Cardiac muscle cell (in vitro differentiated cells and primary cell): ENCODE measurements around the gene PLEKHS1. TPM values are rescaled to one million over a fixed set of nuclear protein-coding genes. Genes with fewer than 3 reads are reported as not detected.
"Not testable (repeated sequence)": the region's sequence is repeated elsewhere in the genome, so short reads cannot be mapped to it uniquely, and the experiment has no call there.

ENCODE experiments used
- DNase-seq, 2 donors: peaks; one replicate each; pipeline versions ENCODE4 v3.0.0 to v3.0.0-alpha.2; 2010 to 2017; ENCODE audit warnings: low read depth in 1 of 2, low spot score in 1 of 2
- H3K27ac ChIP-seq: fragments of 200-600 bp; sonication (generic); 2 replicates; pipeline ENCODE4 v1.5.1; 2016
- H3K27me3 ChIP-seq: fragments of 200-600 bp; sonication (generic); 2 replicates; pipeline ENCODE4 v1.6.0; 2016; ENCODE audit warnings: control low read depth
- H3K36me3 ChIP-seq: fragments of 200-600 bp; sonication (generic); 2 replicates; pipeline ENCODE4 v1.5.1; 2016; ENCODE audit warnings: control low read depth
- H3K4me1 ChIP-seq: fragments of 200-600 bp; sonication (generic); 2 replicates; pipeline ENCODE4 v1.8.1; 2017; ENCODE audit warnings: low read depth, mild to moderate bottlenecking, mixed run types
- H3K4me3 ChIP-seq: fragments of 200-600 bp; sonication (generic); 2 replicates; pipeline ENCODE4 v1.5.1; 2016; ENCODE audit warnings: mild to moderate bottlenecking
- H3K9me3 ChIP-seq: fragments of 200-600 bp; sonication (generic); 2 replicates; pipeline ENCODE4 v1.5.1; 2017; ENCODE audit warnings: low read depth, mild to moderate bottlenecking, control low read depth
- polyA plus RNA-seq: library from polyadenylated mRNA; unstranded; fragments of >200 nt; fragmentation: Nextera tagmentation; extraction: Ambion mirVana; gene quantifications from 2 replicates; pipeline ENCODE4 v1.2.1, GENCODE V29; 2016
- total RNA-seq: library from RNA; depleted of rRNA; stranded (reverse); fragments of >200 nt; gene quantifications from 2 replicates; pipeline ENCODE4 v1.2.3, GENCODE V29; 2016
- TF ChIP-seq, protein P1 (sequence below): IDR thresholded peaks from 2 replicates; pipeline ENCODE4 v1.5.1; 2012; ENCODE audit warnings: low read depth, mild to moderate bottlenecking, low read length

Gene PLEKHS1
- total and polyA plus RNA-seq, 2 experiments from 2014 or later, result not detected

DNA sequence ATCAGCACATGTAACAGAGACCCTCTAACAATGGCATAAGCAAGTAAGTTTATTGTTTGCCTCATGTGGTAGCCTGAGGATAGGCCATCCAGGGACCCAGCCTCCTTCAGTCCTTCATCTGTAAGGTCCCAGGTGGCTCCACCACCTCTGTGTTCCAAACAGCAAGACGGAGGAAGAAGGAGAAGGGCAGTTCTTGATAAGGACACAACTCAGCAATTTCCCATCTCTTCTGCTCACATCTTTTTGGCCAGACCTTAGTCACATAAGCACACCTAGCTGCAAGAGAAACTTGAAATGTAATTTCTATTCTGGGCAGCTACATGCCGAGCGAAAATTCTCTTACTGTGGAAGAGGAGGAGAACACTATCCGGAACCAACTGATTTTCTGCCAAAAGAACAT, 68.5 kb downstream of the PLEKHS1 start:
- TF ChIP-seq, protein P1, sequence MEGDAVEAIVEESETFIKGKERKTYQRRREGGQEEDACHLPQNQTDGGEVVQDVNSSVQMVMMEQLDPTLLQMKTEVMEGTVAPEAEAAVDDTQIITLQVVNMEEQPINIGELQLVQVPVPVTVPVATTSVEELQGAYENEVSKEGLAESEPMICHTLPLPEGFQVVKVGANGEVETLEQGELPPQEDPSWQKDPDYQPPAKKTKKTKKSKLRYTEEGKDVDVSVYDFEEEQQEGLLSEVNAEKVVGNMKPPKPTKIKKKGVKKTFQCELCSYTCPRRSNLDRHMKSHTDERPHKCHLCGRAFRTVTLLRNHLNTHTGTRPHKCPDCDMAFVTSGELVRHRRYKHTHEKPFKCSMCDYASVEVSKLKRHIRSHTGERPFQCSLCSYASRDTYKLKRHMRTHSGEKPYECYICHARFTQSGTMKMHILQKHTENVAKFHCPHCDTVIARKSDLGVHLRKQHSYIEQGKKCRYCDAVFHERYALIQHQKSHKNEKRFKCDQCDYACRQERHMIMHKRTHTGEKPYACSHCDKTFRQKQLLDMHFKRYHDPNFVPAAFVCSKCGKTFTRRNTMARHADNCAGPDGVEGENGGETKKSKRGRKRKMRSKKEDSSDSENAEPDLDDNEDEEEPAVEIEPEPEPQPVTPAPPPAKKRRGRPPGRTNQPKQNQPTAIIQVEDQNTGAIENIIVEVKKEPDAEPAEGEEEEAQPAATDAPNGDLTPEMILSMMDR, result no peak
- no peak overlapping the region for H3K27ac ChIP-seq
- H3K27me3 ChIP-seq, result no peaks in the 10 kb centered on the region
- no peak for DNase-seq
- no peaks in the 10 kb centered on the region for H3K9me3 ChIP-seq
- H3K4me1 ChIP-seq, result peaks cover 2% of the 10 kb centered on the region
- no peaks in the 10 kb centered on the region for H3K36me3 ChIP-seq
- no peak overlapping the region for H3K4me3 ChIP-seq

DNA sequence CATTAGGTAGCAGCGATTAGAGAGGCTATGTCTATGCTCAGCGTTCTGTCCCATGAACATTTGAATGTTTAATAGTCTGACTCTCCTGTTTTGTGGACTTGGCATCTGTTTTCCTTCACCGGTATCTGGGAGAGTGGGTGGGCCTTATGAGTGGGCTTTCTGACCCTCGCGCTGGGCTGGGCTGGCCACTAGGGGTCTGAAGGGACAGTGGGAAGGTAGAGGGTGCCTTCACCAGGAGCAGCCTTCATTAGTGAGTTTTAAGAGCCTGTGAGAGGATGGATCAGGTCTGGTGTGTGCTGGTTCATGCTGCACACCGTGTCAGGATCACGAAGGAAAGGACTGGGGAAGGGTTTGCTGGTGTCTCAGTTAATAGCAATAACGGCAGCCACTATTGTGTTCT, 69.0 kb downstream of the PLEKHS1 start:
- no peaks in the 10 kb centered on the region for H3K27me3 ChIP-seq
- no peak overlapping the region for H3K27ac ChIP-seq
- H3K9me3 ChIP-seq, result no peaks in the 10 kb centered on the region
- TF ChIP-seq, protein P1, result no peak
- H3K36me3 ChIP-seq, result no peaks in the 10 kb centered on the region
- peak in 1 of 2 donors; percentile 63 for DNase-seq
- peaks cover 2% of the 10 kb centered on the region for H3K4me1 ChIP-seq
- no peak overlapping the region for H3K4me3 ChIP-seq

DNA sequence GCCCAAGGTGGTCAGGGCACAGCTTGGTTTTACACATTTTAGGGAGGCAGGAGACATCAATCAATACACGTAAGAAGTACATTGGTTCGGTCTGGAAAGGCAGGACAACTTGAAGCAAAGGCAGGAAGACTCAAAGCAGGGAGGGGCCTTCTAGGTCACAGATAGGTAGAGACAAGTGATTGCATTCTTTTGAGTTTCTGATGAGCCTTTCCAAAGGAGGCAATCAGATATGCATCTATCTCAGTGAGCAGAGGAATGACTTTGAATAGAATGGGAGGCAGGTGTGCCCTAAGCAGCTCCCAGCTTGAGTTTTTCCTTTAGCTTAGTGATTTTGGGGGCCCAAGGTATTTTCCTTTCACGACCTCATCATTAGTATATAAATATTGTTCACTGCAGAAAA, 69.8 kb downstream of the PLEKHS1 start:
- H3K9me3 ChIP-seq, H3K27me3 ChIP-seq, H3K4me1 ChIP-seq, DNase-seq, H3K4me3 ChIP-seq, H3K27ac ChIP-seq, H3K36me3 ChIP-seq: not testable (repeated sequence)

DNA sequence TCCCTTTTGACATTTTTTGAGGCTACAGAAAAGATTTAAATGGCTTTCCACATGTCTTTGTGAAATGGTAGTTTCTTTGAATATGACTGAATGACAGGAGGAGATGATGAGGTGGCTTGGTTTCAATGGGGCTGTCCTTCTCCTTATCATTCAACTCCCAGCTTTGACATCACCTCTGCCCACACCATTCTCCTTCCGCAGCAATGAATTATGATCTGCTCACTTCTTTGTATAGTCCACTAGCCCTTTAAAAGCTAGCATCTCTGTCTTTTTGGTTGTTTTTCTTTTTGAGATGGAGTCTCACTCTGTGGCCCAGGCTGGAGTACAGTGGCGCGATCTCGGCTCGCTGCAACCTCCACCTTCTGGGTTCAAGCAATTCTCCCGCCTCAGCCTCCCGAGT, 70.7 kb downstream of the PLEKHS1 start:
- Histone ChIP-seq H3K27ac (no peak overlapping the region), H3K27me3 (no peaks in the 10 kb centered on the region), H3K4me1 (peaks cover 2% of the 10 kb centered on the region), H3K36me3 (no peaks in the 10 kb centered on the region), H3K4me3 (no peak overlapping the region), H3K9me3 (no peaks in the 10 kb centered on the region)
- TF ChIP-seq, protein P1, result no peak
- no peak for DNase-seq

DNA sequence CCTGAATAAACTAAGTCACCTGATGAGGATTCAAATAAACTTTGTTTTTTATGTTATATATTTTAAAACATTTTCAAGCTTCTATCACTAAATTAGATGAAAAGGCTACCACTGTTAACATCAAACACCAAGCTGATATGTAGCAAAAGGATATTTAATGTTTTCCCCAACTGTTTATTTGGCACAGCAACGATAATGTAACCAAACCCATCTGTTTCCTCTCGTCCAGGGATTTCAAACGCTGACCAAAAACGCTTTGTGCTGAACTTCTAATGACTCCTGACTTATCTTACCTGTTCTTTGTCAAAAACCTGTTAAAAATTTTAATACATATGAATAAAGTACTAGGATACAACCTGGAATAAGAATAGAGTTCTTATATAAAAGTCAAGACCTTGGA, 71.9 kb downstream of the PLEKHS1 start:
- TF ChIP-seq, protein P1, result no peak
- no peaks in the 10 kb centered on the region for H3K9me3 ChIP-seq
- DNase-seq, result no peak
- H3K4me3 ChIP-seq, result no peak overlapping the region
- H3K4me1 ChIP-seq, result peaks cover 2% of the 10 kb centered on the region
- H3K36me3 ChIP-seq, result no peaks in the 10 kb centered on the region
- H3K27ac ChIP-seq, result no peak overlapping the region
- no peaks in the 10 kb centered on the region for H3K27me3 ChIP-seq

DNA sequence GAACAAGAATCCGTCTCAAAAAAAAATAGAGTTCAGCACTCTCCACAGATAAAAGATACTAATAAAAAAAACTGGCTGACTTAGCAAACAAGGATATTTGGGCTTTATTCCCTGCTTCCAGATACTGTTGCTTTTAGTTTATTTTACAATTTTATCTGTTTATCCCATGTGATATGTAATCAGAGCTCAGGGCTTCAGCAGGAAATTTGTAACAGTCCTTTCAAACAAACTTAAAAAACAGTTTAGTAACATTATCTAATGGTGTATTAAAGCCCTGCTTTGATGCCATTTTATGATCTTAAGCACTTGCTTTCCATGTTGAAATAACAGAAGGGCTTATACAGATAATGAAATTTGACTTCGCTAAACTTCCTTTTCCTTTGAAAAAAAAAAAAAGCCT, 74.3 kb downstream of the PLEKHS1 start:
- no peak overlapping the region for H3K27ac ChIP-seq
- TF ChIP-seq, protein P1, result no peak
- DNase-seq, result no peak
- H3K9me3 ChIP-seq, result no peaks in the 10 kb centered on the region
- no peaks in the 10 kb centered on the region for H3K27me3 ChIP-seq
- peaks cover 2% of the 10 kb centered on the region for H3K4me1 ChIP-seq
- H3K4me3 ChIP-seq, result no peak overlapping the region
- H3K36me3 ChIP-seq, result no peaks in the 10 kb centered on the region

DNA sequence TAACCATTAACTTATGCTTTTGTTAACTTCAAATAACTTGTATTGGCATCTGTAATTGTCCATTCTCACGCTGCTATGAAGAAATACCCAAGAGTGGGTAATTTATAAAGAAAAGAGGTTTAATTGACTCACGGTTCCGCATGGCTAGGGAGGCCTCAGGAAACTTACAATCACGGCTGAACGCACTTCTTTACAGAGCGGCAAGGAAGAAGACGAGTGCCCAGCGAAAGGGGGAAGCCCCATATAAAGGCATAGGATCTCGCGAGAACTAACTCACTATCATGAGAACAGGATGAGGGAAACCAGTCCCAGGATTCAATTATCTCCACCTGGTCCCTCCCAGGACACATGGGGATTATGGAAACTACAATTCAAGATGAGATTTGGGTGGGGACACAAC, 77.1 kb downstream of the PLEKHS1 start:
- H3K9me3 ChIP-seq, H3K27ac ChIP-seq, H3K4me1 ChIP-seq, H3K36me3 ChIP-seq, DNase-seq, H3K27me3 ChIP-seq, H3K4me3 ChIP-seq: not testable (repeated sequence)
